Measurements from ENCODE around the gene GRXCR1.

Gene GRXCR1

GRCh38 chr4:42892413-42892812 lies at the start of gene GRXCR1:
Gene GRXCR1 (plus strand): TSS chr4:42892713. CDS start chr4:42893267, 554 bp downstream.
- no peak for TF ChIP-seq CTCF (IDR thresholded peaks at IDR 0.05)

- TF ChIP-seq CTCF (IDR thresholded peaks at IDR 0.05) = no peak; the same call in 1 of the 2 replicates
Measured at GRCh38 chr4:42843694-42844093, 48.8 kb upstream of the GRXCR1 start.

- TF ChIP-seq CTCF (IDR thresholded peaks at IDR 0.05) = no peak
Measured at GRCh38 chr4:42844422-42845070, 48.0 kb upstream of the GRXCR1 start.

- no peak for TF ChIP-seq CTCF (IDR thresholded peaks at IDR 0.05)
Measured at GRCh38 chr4:42845586-42845985, 46.9 kb upstream of the GRXCR1 start.

- TF ChIP-seq CTCF (IDR thresholded peaks at IDR 0.05) = no peak
Measured at GRCh38 chr4:42855779-42856178, 36.7 kb upstream of the GRXCR1 start.

GRCh38 chr4:42865572-42866189 lies 26.8 kb upstream of the GRXCR1 start:
- TF ChIP-seq CTCF (IDR thresholded peaks at IDR 0.05) = peak; percentile 79

GRCh38 chr4:42871261-42871660 lies 21.3 kb upstream of the GRXCR1 start:
- TF ChIP-seq CTCF (IDR thresholded peaks at IDR 0.05) = no peak

All from LNCAP (cell line).